GM21717 (cell line): ENCODE results near the gene LRCOL1.

Source experiments
- ATAC-seq: cut with Tn5 transposase; IDR thresholded peaks from one replicate; pipeline ENCODE4 v1.9.1; 2021; ENCODE audit warnings: mild to moderate bottlenecking, moderate library complexity; ENCODE audit not compliant: unreplicated experiment

LRCOL1 gene

GRCh38 chr12:132569856-132570480 is 40.4 kb downstream of the LRCOL1 start:
- ATAC-seq: no peak

- ATAC-seq: no peak
Measured at GRCh38 chr12:132568826-132569480, 41.4 kb downstream of the LRCOL1 start.

DNA sequence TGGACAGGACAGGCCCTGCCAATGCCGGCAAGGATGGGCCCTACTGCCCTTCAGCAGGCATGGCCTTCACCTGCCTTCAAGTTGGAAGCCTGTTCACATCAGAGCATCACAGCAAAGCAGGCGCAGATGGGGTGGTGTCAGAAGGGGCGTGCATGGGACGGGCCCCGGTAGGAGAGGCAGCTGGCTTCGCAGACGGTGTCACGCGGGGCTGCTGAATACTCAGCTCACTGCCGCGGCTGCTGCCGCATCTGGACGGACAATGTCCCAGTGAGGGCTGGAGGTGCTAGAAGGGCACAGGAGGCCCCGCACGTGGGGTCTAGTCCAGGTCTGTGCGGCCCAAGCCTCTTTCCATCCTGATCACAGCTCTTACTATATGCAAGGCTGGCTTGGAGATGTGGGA is 42.1 kb downstream of the LRCOL1 start:
- ATAC-seq: no peak

DNA sequence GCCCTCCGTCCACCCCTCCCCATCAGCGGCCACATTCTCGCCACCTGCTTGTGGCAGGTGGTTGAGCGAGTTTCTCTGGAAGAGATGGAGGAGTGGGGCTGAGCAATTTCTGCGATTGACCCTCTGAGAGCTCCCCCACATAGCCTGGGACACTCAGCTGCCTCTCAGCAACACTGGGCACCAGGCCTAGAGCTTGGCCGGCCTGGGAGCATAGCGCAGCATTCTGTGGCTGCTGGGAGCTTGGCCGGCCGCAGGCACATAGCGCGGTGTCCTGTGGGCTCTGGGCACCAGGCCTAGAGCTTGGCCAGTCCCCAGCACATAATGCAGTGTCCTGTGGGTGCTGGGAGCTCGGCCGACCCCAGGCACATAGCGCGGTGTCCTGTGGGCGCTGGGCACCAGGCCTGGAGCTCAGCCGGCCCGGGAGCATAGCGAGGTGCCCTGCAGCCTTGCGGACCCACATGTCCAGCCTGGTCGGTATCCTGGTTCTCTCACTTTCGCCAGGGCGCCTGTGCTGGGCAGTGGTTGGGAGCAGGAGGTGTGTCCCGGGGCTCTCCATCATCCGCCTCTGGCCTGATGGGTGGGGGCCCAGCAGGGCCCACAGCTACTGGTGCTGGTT is 43.8 kb downstream of the LRCOL1 start:
- ATAC-seq: no peak

DNA sequence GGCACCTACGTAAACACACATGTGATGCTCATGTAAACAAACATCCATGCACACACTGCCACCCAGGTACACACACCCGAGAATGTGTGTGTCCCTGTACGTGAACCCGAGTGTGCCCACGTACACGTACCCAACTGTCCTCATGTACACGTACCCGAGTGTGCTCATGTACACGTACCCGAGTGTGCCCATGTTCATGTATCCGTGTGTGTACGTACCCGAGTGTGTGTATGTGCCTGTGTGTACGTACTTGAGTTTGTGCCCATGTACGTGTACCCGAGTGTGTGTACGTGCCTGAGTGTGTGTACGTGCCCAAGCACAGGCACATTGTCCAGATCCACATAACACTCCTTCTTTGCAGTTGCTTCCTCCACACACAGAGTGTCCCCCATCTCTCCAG is 45.0 kb downstream of the LRCOL1 start:
- no peak for ATAC-seq

DNA sequence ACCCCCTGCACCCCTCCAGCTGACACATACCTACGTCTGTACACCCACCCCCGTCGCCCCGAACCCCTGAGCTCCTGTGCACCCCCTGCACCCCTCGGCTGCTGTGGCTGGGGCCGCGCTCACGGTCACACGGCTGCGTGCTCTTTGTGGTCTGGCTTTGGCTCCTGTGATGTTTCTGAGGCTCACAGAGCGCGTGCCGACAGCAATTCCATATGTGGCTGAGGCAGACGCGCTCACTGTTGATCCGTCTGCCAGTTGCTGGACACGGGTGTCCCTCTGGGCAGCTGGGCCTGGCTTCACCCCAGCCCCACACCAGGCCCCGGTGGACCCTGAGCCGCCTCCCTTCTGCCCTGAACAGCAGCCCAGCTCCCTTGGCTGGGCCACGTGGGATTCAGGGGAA is 46.5 kb downstream of the LRCOL1 start:
- no peak for ATAC-seq

DNA sequence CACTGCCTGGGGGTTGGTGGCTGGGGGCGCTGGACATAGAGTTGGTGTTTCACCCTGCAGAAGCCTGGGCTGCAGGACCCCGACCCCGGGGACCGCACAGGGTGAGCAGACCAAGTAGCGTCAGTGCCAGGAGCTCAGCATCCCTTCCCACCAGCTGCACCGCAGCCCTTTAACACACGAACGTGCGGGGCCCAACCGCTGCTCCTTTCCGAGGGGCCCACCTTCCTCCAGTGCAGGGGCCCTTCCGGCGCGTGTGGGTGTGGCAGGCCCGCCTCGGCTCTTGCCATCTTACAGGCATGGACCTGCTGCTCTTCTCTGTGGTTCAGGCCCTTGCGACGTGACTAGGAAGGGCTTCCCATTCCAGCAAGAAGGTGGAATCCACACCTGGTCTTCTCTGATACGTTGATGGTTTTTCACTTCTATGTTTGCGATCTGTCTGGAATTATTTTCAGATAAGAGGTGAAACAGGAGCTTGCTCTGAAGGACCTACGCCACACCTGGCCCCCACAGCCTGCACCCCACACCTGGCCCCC is 47.8 kb downstream of the LRCOL1 start:
- ATAC-seq: no peak

DNA sequence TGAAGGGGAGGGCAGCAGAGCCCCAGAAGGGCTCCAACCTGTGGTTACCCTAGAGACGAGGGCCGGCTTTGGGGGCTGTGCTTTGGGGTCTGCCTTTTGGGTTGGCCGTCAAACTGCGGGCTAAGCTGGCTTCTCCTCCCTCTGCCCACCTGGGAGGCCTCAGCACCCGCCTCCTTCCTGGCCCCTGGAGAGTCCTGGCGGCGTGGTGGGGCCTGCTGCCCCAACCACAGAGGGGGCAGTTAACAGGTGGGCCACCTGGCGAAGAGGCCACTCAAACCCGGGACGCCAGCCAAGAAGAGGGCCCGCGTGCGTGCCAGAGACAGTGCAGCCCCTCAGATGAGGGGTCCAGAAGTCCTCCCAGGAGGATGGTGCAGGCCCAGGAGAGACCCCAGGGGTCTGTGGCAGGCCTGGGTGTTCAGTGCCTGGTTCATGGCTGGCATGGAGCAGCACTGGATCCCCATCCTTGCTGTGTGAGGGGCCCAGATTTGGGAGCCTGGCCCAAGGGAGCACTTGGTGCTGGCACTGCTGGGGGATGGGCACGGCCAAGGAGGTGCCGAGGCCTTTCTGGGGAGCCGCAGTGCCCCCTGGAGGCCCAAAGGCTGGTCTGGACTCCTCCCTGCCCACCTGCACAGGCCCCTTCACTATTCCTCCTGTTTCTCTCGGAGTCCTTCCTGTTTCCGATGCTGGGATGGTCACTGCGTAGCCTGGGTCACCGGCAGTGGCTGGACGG is 48.8 kb downstream of the LRCOL1 start:
- no peak for ATAC-seq

DNA sequence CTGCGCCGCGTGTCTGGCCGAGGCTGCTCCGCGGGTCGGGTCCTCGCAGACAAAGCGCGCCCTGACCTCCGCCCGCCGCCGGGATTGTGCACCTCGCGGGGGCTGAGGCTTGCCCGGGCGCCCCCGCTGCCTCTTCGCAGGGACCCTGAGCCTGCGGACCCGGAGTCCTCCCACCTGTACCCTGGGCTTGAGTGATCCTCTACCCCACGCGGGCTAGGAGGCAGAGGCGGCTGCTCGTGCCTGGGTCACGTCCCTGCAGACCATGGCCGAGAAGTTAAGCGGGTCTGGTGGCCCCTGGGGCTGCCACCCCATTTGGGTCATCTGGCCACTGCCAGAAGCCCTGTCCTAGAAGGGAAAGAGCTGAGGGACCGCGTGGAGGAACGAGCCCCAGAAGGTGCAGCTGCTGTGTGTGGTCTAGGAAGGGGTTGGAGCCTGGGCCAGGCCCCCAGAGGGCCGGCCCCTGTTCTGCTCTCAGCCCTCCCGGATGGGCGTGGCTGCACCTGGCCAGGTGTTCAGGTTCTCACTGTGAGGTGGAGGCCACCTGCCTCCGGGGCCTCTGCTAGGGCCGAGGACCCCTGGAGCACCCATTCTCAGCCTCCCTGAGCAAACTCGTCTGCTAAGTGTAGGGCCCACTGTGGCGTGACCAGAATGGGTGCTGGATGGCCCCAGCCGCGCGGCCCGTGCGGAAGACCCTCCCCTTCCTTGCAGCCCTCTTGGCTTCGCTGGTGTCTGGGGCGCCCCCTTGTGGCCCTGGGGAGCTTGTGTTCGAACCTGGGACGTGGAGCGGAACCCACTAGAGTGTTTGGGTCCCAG is 49.6 kb downstream of the LRCOL1 start:
- ATAC-seq: no peak

- no peak for ATAC-seq
Measured at GRCh38 chr12:132560364-132560613, 50.1 kb downstream of the LRCOL1 start.

DNA sequence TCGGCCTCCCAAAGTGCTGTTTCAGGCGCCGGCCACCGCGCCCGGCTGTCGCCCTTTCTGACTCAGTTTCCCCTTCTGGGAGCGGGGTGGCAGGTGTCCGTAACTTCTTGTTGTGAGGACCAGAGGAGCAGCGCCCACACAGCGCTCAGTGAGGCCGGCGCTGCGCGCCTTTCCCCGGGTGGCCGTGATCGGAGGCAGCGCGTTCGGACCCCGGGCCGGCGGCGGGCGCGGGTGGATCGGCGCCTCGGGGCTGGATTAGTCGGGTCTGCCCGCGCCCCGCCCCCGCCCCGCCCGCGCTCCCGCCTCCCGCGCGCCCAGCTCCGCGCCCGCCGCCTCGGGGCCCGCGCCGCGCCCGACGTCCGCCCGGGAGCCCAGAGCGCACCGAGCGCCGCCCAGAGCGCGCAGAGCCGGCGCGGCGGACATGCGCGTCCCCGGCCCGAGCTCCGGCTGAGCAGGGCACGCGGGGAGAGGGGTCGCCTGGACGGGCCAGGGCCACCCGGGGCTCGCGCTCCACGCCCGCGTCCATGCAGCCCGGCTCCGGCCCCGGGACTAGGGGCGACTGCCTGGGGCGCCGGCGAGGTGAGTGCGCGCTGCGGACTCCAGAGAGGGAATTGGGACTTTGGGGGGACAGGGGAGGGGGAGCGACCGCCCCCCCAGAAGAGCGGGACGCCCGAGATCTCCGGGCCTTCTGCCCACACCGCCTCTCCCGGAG is 50.6 kb downstream of the LRCOL1 start:
- ATAC-seq: no peak

DNA sequence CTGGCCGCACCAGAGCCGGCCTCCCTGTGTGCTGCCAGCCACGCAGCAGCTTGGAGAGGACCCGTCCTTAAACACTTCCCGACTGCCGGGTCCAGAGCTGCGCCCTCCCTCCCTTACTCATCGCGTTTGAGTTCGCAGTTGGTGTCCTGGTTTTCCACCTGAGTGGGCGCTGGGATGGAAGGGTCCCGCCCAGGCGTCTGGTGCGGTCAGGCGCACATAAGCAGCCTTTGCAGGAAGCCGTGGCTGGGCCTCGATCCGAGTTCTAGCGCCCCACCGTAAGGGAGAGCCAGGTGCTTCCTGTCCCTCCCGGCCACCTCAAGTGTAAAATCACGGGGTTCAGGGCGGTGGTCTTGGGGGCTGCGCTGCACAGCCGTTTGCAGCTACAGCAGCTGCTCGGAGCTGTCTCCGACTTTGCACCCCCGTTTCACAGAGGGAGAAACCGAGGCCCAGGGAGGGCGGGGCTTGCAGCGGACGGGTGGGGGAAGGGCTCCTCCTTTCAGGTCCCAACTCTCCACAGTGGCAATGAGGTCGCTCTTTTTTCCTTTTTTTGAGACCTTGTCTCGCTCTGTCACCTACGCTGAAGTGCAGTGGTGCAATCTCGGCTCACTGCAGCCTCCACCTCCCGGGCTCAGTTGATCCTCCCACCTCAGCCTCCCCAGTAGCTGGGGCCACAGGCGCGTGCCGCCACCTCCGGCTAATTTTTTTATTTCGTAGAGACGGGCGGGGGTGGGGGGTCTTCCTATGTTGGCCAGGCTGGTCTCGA is 51.3 kb downstream of the LRCOL1 start:
- ATAC-seq: no peak

GRCh38 chr12:132558042-132558856 is 52.1 kb downstream of the LRCOL1 start:
- no peak for ATAC-seq

DNA sequence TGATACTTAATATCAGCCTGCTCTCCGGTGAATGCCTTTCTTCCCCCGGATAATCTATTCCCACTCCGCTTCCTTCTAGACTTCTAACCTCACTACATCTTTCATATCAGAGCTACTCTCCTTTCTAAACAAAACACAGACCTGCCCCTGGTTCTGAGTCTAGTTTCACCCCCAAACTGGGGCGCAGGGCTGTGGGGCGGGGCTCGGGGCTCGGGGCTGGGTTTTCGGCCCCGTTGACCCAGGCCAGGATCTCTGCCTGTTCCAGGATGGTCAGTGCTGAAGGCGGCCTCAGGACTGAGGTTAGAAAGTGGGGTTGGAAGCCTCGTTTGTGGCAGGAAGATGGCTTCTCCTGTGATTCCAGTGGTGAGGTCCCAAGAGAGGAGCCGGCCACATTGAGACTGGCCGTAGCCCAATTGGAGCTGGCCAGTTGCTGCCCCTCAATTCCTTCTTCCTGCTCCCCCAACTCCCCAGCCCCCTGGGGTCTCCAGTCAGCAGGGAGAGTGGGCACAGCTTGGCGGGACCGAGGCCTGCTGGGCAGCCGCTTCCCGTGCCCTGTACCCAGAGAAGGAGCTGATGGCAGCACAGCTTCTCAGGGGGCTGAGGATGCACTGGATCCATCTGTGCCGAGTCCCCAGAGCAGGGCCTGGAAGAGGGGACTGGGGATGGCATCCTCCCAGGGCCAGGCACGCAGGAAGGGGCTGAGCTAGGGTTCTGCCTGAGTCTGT is 52.9 kb downstream of the LRCOL1 start:
- no peak for ATAC-seq

- ATAC-seq: no peak
Measured at GRCh38 chr12:132556801-132557200, 53.6 kb downstream of the LRCOL1 start.

DNA sequence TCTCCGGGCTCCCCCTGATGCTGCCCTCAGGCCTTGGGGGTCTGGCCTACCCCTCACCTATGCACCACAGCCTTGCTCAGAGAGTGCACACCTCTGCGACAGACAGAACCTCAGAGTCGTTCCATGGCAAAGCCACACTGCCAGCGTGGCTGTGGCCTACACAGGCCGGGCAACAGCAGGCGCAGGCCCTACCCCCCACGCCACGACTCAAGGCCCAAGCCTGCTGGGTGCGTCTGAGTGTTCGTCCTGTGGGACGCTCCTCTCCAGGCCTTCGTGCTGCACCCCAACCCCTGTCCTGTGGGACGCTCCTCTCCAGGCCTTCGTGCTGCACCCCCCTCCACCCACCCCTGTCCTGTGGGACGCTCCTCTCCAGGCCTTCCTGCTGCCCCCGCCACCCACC is 54.2 kb downstream of the LRCOL1 start:
- ATAC-seq: no peak

- ATAC-seq: no peak
Measured at GRCh38 chr12:132555686-132556085, 54.7 kb downstream of the LRCOL1 start.
